ENCODE measurements around the gene NKX2-3.

NKX2-3 gene

GRCh38 chr10:99573790-99574189 lies 41.0 kb downstream of the NKX2-3 start:
- FAIRE-seq (no peak), DNase-seq (ENCODE audit: low spot score) (no peak)

- no peak for DNase-seq (ENCODE audit: low spot score)
- no peak for FAIRE-seq
Measured at GRCh38 chr10:99579971-99580370, 47.2 kb downstream of the NKX2-3 start.

- DNase-seq (ENCODE audit: low spot score): no peak
- no peak for FAIRE-seq
Measured at GRCh38 chr10:99582255-99582770, 49.6 kb downstream of the NKX2-3 start.

- no peak for FAIRE-seq
- no peak for DNase-seq (ENCODE audit: low spot score)
Measured at GRCh38 chr10:99583687-99584086, 50.9 kb downstream of the NKX2-3 start.

Measured in RCC 7860 (cell line).